SK-N-SH (cell line): ENCODE results near the gene CEACAM16.

Source experiments
- EZH2phosphoT487 ChIP-seq: fragments of 200-600 bp; sonication (generic); IDR thresholded peaks from 2 replicates; pipeline ENCODE4 v1.6.1; 2017; ENCODE audit warnings: low read depth, mixed run types, mild to moderate bottlenecking, antibody characterized with exemption, moderate library complexity, borderline replicate concordance
- FOSL2 ChIP-seq: IDR thresholded peaks from 2 replicates; pipeline ENCODE4 v1.4.0; 2012; ENCODE audit warnings: low read depth, mild to moderate bottlenecking, moderate library complexity, borderline replicate concordance
- JUND ChIP-seq: IDR thresholded peaks from 2 replicates; pipeline ENCODE4 v1.4.0; 2012
- NRF1 ChIP-seq: IDR thresholded peaks from 2 replicates; pipeline ENCODE4 v1.6.1; 2012; ENCODE audit warnings: low read depth, mild to moderate bottlenecking, low read length
- POLR2AphosphoS5 ChIP-seq: IDR thresholded peaks from 2 replicates; pipeline ENCODE4 v1.6.1; 2012; ENCODE audit warnings: low read depth, low read length
- TCF12 ChIP-seq: IDR thresholded peaks from 2 replicates; pipeline ENCODE4 v1.4.0; 2012
- TF ChIP-seq, protein P1 (sequence below): fragments of 200-600 bp; sonication (generic); IDR thresholded peaks from 2 replicates; pipeline ENCODE4 v1.6.1; 2017; ENCODE audit warnings: antibody characterized with exemption, mild to moderate bottlenecking, moderate library complexity

GRCh38 chr19:44717603-44718002 lies 18.7 kb downstream of the CEACAM16 start:
- TF ChIP-seq, protein P1, sequence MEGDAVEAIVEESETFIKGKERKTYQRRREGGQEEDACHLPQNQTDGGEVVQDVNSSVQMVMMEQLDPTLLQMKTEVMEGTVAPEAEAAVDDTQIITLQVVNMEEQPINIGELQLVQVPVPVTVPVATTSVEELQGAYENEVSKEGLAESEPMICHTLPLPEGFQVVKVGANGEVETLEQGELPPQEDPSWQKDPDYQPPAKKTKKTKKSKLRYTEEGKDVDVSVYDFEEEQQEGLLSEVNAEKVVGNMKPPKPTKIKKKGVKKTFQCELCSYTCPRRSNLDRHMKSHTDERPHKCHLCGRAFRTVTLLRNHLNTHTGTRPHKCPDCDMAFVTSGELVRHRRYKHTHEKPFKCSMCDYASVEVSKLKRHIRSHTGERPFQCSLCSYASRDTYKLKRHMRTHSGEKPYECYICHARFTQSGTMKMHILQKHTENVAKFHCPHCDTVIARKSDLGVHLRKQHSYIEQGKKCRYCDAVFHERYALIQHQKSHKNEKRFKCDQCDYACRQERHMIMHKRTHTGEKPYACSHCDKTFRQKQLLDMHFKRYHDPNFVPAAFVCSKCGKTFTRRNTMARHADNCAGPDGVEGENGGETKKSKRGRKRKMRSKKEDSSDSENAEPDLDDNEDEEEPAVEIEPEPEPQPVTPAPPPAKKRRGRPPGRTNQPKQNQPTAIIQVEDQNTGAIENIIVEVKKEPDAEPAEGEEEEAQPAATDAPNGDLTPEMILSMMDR = no peak
- TF ChIP-seq JUND (no peak), POLR2AphosphoS5 (no peak), FOSL2 (no peak), EZH2phosphoT487 (no peak), NRF1 (no peak), TCF12 (no peak)
